Adrenal gland (tissue), 5 donors: ENCODE data around the gene ZNF559.

ENCODE experiments used
- POLR2A ChIP-seq, 2 donors: fragments of 450-650 bp; IDR thresholded peaks; one replicate each; pipeline ENCODE4 v1.6.1; 2017; ENCODE audit warnings: antibody characterized with exemption in 2 of 2, mild to moderate bottlenecking in 2 of 2, moderate library complexity in 1 of 2
- TF ChIP-seq, protein P1 (sequence below), 6 experiments: fragments of 450-650 bp in 4 of 6; fragments of 200-600 bp in 2 of 6; sonication (generic) in 1 of 6; IDR thresholded peaks; 1 replicate in 5 of 6; 2 replicates in 1 of 6; pipeline versions ENCODE4 v1.5.1 to v1.8.0; 2016 to 2021; ENCODE audit warnings: antibody characterized with exemption in 6 of 6, mild to moderate bottlenecking in 2 of 6, moderate library complexity in 1 of 6
- donor health status: DM: no; HTN: no; CAD: no.

GRCh38 chr19:9289231-9289884 lies 34.6 kb upstream of the ZNF559 start:
- TF ChIP-seq, protein P1, sequence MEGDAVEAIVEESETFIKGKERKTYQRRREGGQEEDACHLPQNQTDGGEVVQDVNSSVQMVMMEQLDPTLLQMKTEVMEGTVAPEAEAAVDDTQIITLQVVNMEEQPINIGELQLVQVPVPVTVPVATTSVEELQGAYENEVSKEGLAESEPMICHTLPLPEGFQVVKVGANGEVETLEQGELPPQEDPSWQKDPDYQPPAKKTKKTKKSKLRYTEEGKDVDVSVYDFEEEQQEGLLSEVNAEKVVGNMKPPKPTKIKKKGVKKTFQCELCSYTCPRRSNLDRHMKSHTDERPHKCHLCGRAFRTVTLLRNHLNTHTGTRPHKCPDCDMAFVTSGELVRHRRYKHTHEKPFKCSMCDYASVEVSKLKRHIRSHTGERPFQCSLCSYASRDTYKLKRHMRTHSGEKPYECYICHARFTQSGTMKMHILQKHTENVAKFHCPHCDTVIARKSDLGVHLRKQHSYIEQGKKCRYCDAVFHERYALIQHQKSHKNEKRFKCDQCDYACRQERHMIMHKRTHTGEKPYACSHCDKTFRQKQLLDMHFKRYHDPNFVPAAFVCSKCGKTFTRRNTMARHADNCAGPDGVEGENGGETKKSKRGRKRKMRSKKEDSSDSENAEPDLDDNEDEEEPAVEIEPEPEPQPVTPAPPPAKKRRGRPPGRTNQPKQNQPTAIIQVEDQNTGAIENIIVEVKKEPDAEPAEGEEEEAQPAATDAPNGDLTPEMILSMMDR (IDR thresholded peaks at IDR 0.05): no peak
- no peak for TF ChIP-seq POLR2A (IDR thresholded peaks at IDR 0.05)
